Spleen (tissue), 11 donors: ENCODE measurements around the gene PTPRN2. TPM values are rescaled to one million over a fixed set of nuclear protein-coding genes. Genes with fewer than 3 reads are reported as not detected.

ENCODE experiments used
- DNase-seq: peaks from one replicate; pipeline ENCODE4 v3.0.0-alpha.2; 2020
- H3K27ac ChIP-seq, 8 donors: fragments of 200-600 bp; sonication (generic) in 7 of 8; 1 replicate in 4 of 8; 2 replicates in 4 of 8; pipeline versions ENCODE4 v1.5.0 to v1.8.0; 2016 to 2021; ENCODE audit warnings: inconsistent platforms in 4 of 8, mild to moderate bottlenecking in 4 of 8, moderate library complexity in 1 of 8
- H3K27me3 ChIP-seq, 7 donors: fragments of 200-600 bp; sonication (generic) in 6 of 7; replicated peaks in 1 of 7; 1 replicate in 4 of 7; 2 replicates in 3 of 7; pipeline versions ENCODE4 v1.5.0 to v1.8.0; 2016 to 2021; ENCODE audit warnings: inconsistent platforms in 3 of 7, mild to moderate bottlenecking in 1 of 7
- H3K36me3 ChIP-seq, 6 donors: fragments of 200-600 bp; sonication (generic) in 5 of 6; 1 replicate in 4 of 6; 2 replicates in 2 of 6; pipeline versions ENCODE4 v1.5.0 to v1.8.0; 2016 to 2021; ENCODE audit warnings: inconsistent platforms in 2 of 6
- H3K4me1 ChIP-seq, 6 donors: fragments of 200-600 bp; sonication (generic) in 5 of 6; 1 replicate in 3 of 6; 2 replicates in 3 of 6; pipeline versions ENCODE4 v1.5.0 to v1.8.0; 2016 to 2021; ENCODE audit warnings: inconsistent platforms in 3 of 6
- H3K4me3 ChIP-seq, 8 donors: fragments of 200-600 bp; sonication (generic) in 7 of 8; 1 replicate in 4 of 8; 2 replicates in 4 of 8; pipeline versions ENCODE4 v1.5.0 to v1.8.0; 2016 to 2021; ENCODE audit warnings: inconsistent platforms in 4 of 8, mild to moderate bottlenecking in 4 of 8, moderate library complexity in 2 of 8
- H3K9me3 ChIP-seq, 8 donors: fragments of 200-600 bp; sonication (generic) in 7 of 8; 1 replicate in 4 of 8; 2 replicates in 4 of 8; pipeline versions ENCODE4 v1.5.0 to v1.8.0; 2016 to 2021; ENCODE audit warnings: inconsistent platforms in 4 of 8
- POLR2A ChIP-seq, 3 donors: fragments of 450-650 bp; IDR thresholded peaks; one replicate each; pipeline ENCODE4 v1.5.1; 2017; ENCODE audit warnings: antibody characterized with exemption in 3 of 3, mild to moderate bottlenecking in 1 of 3
- POLR2AphosphoS5 ChIP-seq, 3 donors: sonication (generic); formaldehyde crosslinking; IDR thresholded peaks; one replicate each; pipeline ENCODE4 v1.5.1; 2017; ENCODE audit warnings: antibody characterized with exemption in 3 of 3
- WGBS, 5 donors: extraction: QIAGEN DNeasy Blood & Tissue Kit in 3 of 5; methylation state at CpG; one replicate each; pipeline versions ENCODE4 v1.1.5 to v1.1.7; 2013 to 2018; 5-methylcytosine and 5-hydroxymethylcytosine counted together
- intact Hi-C: fragments of 100-400 bp; cut with DNase I; formaldehyde crosslinking; loops from one replicate; pipeline ENCODE4 v1.15.0; 2023; ENCODE audit warnings: low total_unique reads
- polyA plus RNA-seq, 3 donors: library from polyadenylated mRNA; stranded (reverse); fragments of 200-250 nt; gene quantifications; one replicate each; pipeline ENCODE4 v1.2.1, GENCODE V29; 2013
- total RNA-seq, 7 donors: library from RNA; depleted of rRNA in 3 of 7; stranded (reverse); fragments of >200 nt in 3 of 7; fragmentation: NEBNext Ultra II Directional in 4 of 7; extraction: Animal tissue kit (Norgen Biotek cat#: 25700) in 4 of 7; gene quantifications; one replicate each; pipeline versions ENCODE4 v1.1.0 to v1.2.1, GENCODE V29; 2016 to 2021
- TF ChIP-seq, protein P1 (sequence below), 11 experiments: fragments of 200-600 bp in 7 of 11; fragments of 450-650 bp in 4 of 11; sonication (generic) in 4 of 11; IDR thresholded peaks in 8 of 11; conservative IDR thresholded peaks in 3 of 11; 1 replicate in 7 of 11; 2 replicates in 4 of 11; pipeline versions ENCODE4 v1.4.0 to v1.8.0; 2016 to 2021; ENCODE audit warnings: antibody characterized with exemption in 11 of 11, inconsistent platforms in 4 of 11, mild to moderate bottlenecking in 1 of 11
- donor health status: healthy with polysubstance abuse.
- donor health status: DM: no; HTN: no; CAD: no; lungs with moderate emphysema.
- donor health status: DM: no; HTN: no; CAD: no.
- donor health status: Bipolar disorder and iron deficiency.
- donor health status: healthy.
- donor health status: DM: no; HTN: no; CAD: no.
- donor health status: DM: yes; HTN: yes; CAD: no.

PTPRN2 gene
- total and polyA plus RNA-seq, 10 donors = 7.0 to 22.8 (median 16.8) TPM

DNA sequence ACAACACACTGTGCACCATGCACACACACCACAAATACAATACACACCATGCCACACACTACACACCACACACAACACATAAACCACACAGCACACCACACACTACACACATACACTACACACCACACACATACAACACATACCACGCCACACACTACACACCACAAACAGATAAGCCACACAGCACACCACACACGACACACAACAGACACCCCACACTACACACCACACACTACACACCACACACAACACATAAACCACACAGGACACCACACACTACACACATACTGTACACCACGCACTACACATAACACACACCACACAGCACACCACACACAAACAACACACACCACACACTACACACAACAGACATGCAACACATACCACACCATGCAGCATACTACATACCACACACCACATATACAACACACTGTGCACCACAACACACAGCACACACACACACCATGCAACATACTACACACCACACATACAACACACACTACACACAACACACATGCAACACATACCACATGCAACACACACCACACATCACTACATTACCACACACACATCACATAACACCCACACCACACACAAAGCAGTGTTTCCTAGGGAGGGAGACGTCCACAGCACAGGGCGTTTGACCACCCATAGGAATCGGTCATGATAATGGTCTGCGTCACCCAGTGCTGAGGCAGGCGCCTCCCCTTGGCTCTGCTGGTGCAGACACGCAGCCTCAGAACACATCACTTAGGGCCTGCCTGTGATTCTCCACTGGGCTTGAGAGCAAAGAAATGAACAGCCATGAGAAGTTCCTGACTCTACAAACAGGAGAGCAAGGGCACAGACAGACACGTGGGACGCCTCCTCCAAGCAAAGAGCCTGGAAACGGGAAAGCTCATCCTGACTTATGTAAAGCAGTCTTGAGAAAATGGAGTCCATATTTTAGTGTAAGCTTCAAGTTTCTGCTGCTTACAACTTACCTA is 458.3 kb downstream of the PTPRN2 start:
- DNase-seq = no peak
- H3K36me3 ChIP-seq = no peaks in the 10 kb centered on the region
- intact Hi-C loops = no loop called here
- peaks cover 0 to 60% (median 15%) of the 10 kb centered on the region in 8 donors for H3K9me3 ChIP-seq
- H3K27me3 ChIP-seq = no peaks in the 10 kb centered on the region
- no peak overlapping the region for H3K27ac ChIP-seq
- H3K4me1 ChIP-seq = no peaks in the 10 kb centered on the region
- 84 to 94% (median 90%) methylated on average over 12 of the region's 12 CpGs for WGBS, 5 donors
- TF ChIP-seq, protein P1, sequence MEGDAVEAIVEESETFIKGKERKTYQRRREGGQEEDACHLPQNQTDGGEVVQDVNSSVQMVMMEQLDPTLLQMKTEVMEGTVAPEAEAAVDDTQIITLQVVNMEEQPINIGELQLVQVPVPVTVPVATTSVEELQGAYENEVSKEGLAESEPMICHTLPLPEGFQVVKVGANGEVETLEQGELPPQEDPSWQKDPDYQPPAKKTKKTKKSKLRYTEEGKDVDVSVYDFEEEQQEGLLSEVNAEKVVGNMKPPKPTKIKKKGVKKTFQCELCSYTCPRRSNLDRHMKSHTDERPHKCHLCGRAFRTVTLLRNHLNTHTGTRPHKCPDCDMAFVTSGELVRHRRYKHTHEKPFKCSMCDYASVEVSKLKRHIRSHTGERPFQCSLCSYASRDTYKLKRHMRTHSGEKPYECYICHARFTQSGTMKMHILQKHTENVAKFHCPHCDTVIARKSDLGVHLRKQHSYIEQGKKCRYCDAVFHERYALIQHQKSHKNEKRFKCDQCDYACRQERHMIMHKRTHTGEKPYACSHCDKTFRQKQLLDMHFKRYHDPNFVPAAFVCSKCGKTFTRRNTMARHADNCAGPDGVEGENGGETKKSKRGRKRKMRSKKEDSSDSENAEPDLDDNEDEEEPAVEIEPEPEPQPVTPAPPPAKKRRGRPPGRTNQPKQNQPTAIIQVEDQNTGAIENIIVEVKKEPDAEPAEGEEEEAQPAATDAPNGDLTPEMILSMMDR (IDR thresholded peaks at IDR 0.05 in 8 of 11, conservative IDR thresholded peaks at IDR 0.05 in 3 of 11) = no peak
- TF ChIP-seq POLR2A (IDR thresholded peaks at IDR 0.05) (no peak), POLR2AphosphoS5 (IDR thresholded peaks at IDR 0.05) (no peak)
- H3K4me3 ChIP-seq = no peak overlapping the region

- intact Hi-C loops = no loop called here
- no peaks in the 10 kb centered on the region for H3K36me3 ChIP-seq
- no peaks in the 10 kb centered on the region for H3K27me3 ChIP-seq
- no peak overlapping the region for H3K4me3 ChIP-seq
- H3K27ac ChIP-seq = no peak overlapping the region
- no peaks in the 10 kb centered on the region for H3K4me1 ChIP-seq
- H3K9me3 ChIP-seq = peaks cover 0 to 60% (median 17%) of the 10 kb centered on the region in 8 donors
- WGBS, 5 donors = 69 to 91% (median 84%) methylated on average over 9 of the region's 9 CpGs
- TF ChIP-seq POLR2A (IDR thresholded peaks at IDR 0.05) (no peak), POLR2AphosphoS5 (IDR thresholded peaks at IDR 0.05) (no peak)
- TF ChIP-seq, protein P1 (IDR thresholded peaks at IDR 0.05 in 8 of 11, conservative IDR thresholded peaks at IDR 0.05 in 3 of 11) = no peak
- DNase-seq = no peak
These were observed 459.1 kb downstream of the PTPRN2 start for GRCh38 chr7:158128572-158128971.

GRCh38 chr7:158127241-158127640 is 460.4 kb downstream of the PTPRN2 start:
- Histone ChIP-seq H3K36me3 (no peaks in the 10 kb centered on the region), H3K27ac (no peak overlapping the region), H3K4me1 (no peaks in the 10 kb centered on the region), H3K4me3 (no peak overlapping the region), H3K27me3 (no peaks in the 10 kb centered on the region), H3K9me3 (peaks cover 0 to 64% (median 20%) of the 10 kb centered on the region in 8 donors)
- intact Hi-C loops = no loop called here
- DNase-seq = peak; percentile 66
- WGBS, 5 donors = 89 to 96% (median 91%) methylated on average over 15 of the region's 15 CpGs
- TF ChIP-seq POLR2A (IDR thresholded peaks at IDR 0.05) (no peak), POLR2AphosphoS5 (IDR thresholded peaks at IDR 0.05) (no peak)
- TF ChIP-seq, protein P1 (IDR thresholded peaks at IDR 0.05 in 8 of 11, conservative IDR thresholded peaks at IDR 0.05 in 3 of 11) = no peak

- peak; percentile 60 for DNase-seq
- Histone ChIP-seq H3K4me3 (peak overlapping the region in 1 of 8 donors; percentile 5), H3K27me3 (no peaks in the 10 kb centered on the region), H3K36me3 (no peaks in the 10 kb centered on the region), H3K27ac (no peak overlapping the region), H3K4me1 (no peaks in the 10 kb centered on the region), H3K9me3 (peaks cover 0 to 70% (median 22%) of the 10 kb centered on the region in 8 donors)
- TF ChIP-seq POLR2AphosphoS5 (IDR thresholded peaks at IDR 0.05) = no peak
- no peak for TF ChIP-seq POLR2A (IDR thresholded peaks at IDR 0.05)
- WGBS, 5 donors = 79 to 97% (median 94%) methylated on average over 10 to 15 of the region's 15 CpGs
- intact Hi-C loops = no loop called here
These were observed 461.0 kb downstream of the PTPRN2 start for GRCh38 chr7:158126661-158127060.
